ENCODE results near the gene GSKIP.

Gene GSKIP

DNA sequence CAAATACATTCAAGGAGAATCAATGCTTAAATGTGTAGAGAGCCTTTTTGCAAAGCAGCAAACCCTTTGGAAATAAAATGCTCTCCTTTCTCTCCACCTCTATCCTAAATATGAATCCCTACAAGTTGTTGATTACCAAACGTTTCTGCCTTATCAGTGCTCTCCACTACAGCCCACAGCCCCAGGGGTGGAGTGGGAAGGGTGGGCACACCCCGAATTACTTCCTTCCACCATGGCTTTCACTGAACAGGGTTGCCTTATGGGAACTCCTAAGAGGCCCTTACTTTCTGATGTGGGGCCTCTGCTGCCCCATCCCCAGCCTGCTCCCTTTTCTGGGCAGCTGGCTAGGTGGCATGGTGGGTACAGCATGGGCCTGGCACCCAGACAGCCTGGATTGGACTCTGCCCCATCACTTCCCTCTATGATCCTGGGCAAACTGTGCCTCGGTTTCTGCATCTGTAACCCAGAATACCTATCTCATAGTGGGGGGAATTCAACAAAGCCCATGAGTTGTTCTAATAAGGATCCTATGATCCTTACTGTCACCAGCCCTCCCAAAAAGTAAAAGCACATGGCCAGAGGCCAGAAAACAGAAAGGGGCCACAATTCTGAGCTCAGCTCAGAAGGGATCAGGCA, 44.7 kb downstream of the GSKIP start:
- no peak overlapping the region for H3K4me3 ChIP-seq (ENCODE audit: insufficient read depth, low read length, poor library complexity, severe bottlenecking)
- H3K4me2 ChIP-seq (ENCODE audit: low read depth, low read length, poor library complexity, severe bottlenecking): no peak overlapping the region
- no peaks in the 10 kb centered on the region for H3K9me3 ChIP-seq (ENCODE audit: insufficient read depth, low read length)
- H3K79me2 ChIP-seq (ENCODE audit: insufficient read depth, low read length): no peaks in the 10 kb centered on the region
- H3K9ac ChIP-seq (ENCODE audit: low read length): no peak overlapping the region
- H3K27ac ChIP-seq (ENCODE audit: low read depth, low read length): no peak overlapping the region
- H4K20me1 ChIP-seq (ENCODE audit: low read depth, low read length): no peaks in the 10 kb centered on the region
- TF ChIP-seq EZH2phosphoT487 (conservative IDR thresholded peaks at IDR 0.05; ENCODE audit: low read length): no peak
- TF ChIP-seq, protein P1, sequence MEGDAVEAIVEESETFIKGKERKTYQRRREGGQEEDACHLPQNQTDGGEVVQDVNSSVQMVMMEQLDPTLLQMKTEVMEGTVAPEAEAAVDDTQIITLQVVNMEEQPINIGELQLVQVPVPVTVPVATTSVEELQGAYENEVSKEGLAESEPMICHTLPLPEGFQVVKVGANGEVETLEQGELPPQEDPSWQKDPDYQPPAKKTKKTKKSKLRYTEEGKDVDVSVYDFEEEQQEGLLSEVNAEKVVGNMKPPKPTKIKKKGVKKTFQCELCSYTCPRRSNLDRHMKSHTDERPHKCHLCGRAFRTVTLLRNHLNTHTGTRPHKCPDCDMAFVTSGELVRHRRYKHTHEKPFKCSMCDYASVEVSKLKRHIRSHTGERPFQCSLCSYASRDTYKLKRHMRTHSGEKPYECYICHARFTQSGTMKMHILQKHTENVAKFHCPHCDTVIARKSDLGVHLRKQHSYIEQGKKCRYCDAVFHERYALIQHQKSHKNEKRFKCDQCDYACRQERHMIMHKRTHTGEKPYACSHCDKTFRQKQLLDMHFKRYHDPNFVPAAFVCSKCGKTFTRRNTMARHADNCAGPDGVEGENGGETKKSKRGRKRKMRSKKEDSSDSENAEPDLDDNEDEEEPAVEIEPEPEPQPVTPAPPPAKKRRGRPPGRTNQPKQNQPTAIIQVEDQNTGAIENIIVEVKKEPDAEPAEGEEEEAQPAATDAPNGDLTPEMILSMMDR (IDR thresholded peaks at IDR 0.05; ENCODE audit: insufficient read depth, low read length, poor library complexity, severe bottlenecking): no peak
- H3K36me3 ChIP-seq (ENCODE audit: low read length): no peaks in the 10 kb centered on the region
- no peaks in the 10 kb centered on the region for H3K27me3 ChIP-seq (ENCODE audit: low read length)
- no peaks in the 10 kb centered on the region for H3K9me2 ChIP-seq (replicated peaks; ENCODE audit: insufficient read depth, low read length)
- no peaks in the 10 kb centered on the region for H3F3A ChIP-seq (ENCODE audit: insufficient read depth)
- H2AFZ ChIP-seq (ENCODE audit: low read depth, low read length, severe bottlenecking): no peak overlapping the region

DNA sequence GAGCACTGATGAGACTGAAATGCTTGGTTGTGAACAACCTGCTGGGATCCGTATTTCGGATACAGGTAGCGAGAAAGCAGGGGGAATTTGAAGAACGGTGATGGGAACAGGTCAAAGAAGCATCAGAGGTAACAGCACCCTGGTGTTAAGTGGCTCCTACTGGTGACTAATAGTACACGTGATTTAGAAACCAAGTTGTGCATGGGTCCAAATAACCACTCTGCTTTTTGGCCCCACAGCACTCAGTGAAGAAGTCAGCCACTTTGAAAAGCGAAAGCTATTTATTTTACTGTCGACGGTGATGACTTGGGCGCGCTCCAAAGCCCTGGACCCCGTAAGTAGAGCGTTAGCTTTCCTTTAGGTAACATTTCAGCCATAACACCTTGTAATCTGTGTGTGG, 45.3 kb downstream of the GSKIP start:
- Histone ChIP-seq H3F3A (ENCODE audit: insufficient read depth) (no peaks in the 10 kb centered on the region), H3K4me2 (ENCODE audit: low read depth, low read length, poor library complexity, severe bottlenecking) (no peak overlapping the region), H3K9me3 (ENCODE audit: insufficient read depth, low read length) (no peaks in the 10 kb centered on the region), H3K9ac (ENCODE audit: low read length) (no peak overlapping the region), H4K20me1 (ENCODE audit: low read depth, low read length) (no peaks in the 10 kb centered on the region), H2AFZ (ENCODE audit: low read depth, low read length, severe bottlenecking) (no peak overlapping the region), H3K9me2 (replicated peaks; ENCODE audit: insufficient read depth, low read length) (no peaks in the 10 kb centered on the region), H3K27me3 (ENCODE audit: low read length) (no peaks in the 10 kb centered on the region), H3K79me2 (ENCODE audit: insufficient read depth, low read length) (no peaks in the 10 kb centered on the region), H3K27ac (ENCODE audit: low read depth, low read length) (no peak overlapping the region), H3K36me3 (ENCODE audit: low read length) (no peaks in the 10 kb centered on the region), H3K4me3 (ENCODE audit: insufficient read depth, low read length, poor library complexity, severe bottlenecking) (no peak overlapping the region)
- no peak for TF ChIP-seq EZH2phosphoT487 (conservative IDR thresholded peaks at IDR 0.05; ENCODE audit: low read length)
- TF ChIP-seq, protein P1 (IDR thresholded peaks at IDR 0.05; ENCODE audit: insufficient read depth, low read length, poor library complexity, severe bottlenecking): no peak

DNA sequence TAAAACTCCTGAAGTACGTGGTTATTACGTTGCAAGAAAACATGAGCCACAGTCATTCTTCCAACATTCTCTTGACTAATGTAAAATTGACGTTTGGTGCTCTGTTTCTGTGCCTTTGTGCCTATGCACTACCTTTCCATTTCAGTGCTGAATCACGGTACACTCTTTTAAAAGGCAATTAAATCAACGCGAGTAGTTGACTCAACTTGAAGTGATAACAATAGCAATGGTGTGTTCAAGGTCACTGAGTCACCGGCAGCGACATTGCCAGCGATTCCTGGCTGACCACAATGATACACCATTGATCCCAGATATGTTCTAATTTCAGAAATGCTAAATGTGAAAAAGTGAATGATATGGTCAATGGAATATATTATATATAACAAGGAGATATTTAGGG, 46.4 kb downstream of the GSKIP start:
- no peaks in the 10 kb centered on the region for H3K9me2 ChIP-seq (replicated peaks; ENCODE audit: insufficient read depth, low read length)
- H3K79me2 ChIP-seq (ENCODE audit: insufficient read depth, low read length): no peaks in the 10 kb centered on the region
- no peak overlapping the region for H2AFZ ChIP-seq (ENCODE audit: low read depth, low read length, severe bottlenecking)
- no peaks in the 10 kb centered on the region for H4K20me1 ChIP-seq (ENCODE audit: low read depth, low read length)
- no peaks in the 10 kb centered on the region for H3K27me3 ChIP-seq (ENCODE audit: low read length)
- H3F3A ChIP-seq (ENCODE audit: insufficient read depth): no peaks in the 10 kb centered on the region
- no peaks in the 10 kb centered on the region for H3K9me3 ChIP-seq (ENCODE audit: insufficient read depth, low read length)
- H3K27ac ChIP-seq (ENCODE audit: low read depth, low read length): no peak overlapping the region
- TF ChIP-seq, protein P1 (IDR thresholded peaks at IDR 0.05; ENCODE audit: insufficient read depth, low read length, poor library complexity, severe bottlenecking): no peak
- TF ChIP-seq EZH2phosphoT487 (conservative IDR thresholded peaks at IDR 0.05; ENCODE audit: low read length): no peak
- H3K4me2 ChIP-seq (ENCODE audit: low read depth, low read length, poor library complexity, severe bottlenecking): no peak overlapping the region
- no peaks in the 10 kb centered on the region for H3K36me3 ChIP-seq (ENCODE audit: low read length)
- H3K4me3 ChIP-seq (ENCODE audit: insufficient read depth, low read length, poor library complexity, severe bottlenecking): no peak overlapping the region
- H3K9ac ChIP-seq (ENCODE audit: low read length): no peak overlapping the region
